HS-5 (cell line): Measurements from ENCODE around the gene ST6GALNAC1.
"Not testable (repeated sequence)": the region's sequence is repeated elsewhere in the genome, so short reads cannot be mapped to it uniquely, and the experiment has no call there.

Experiments
- DNase-seq: peaks from one replicate; pipeline ENCODE4 v3.0.0-alpha.2; 2012; ENCODE audit warnings: low read depth

The ST6GALNAC1 gene

DNA sequence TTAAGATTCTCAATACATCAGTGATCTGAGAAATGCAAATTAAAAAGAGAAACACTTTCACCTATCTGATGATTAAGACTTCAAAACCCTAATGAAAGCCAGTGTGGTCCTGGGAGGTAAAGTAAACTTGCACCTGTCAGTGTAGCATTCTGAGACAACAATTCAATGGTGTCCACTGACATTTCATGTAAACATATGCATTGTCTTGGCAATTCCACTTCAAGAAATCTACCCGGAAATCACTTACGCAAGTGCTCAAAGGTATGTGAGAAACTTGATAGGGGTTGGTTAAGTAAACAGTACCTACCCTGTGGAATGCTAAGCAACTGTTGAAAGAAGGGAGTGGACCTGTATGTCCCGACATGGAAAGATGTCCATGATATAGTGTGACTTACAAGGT lies 2.1 kb downstream of the ST6GALNAC1 start:
- no peak for DNase-seq

DNA sequence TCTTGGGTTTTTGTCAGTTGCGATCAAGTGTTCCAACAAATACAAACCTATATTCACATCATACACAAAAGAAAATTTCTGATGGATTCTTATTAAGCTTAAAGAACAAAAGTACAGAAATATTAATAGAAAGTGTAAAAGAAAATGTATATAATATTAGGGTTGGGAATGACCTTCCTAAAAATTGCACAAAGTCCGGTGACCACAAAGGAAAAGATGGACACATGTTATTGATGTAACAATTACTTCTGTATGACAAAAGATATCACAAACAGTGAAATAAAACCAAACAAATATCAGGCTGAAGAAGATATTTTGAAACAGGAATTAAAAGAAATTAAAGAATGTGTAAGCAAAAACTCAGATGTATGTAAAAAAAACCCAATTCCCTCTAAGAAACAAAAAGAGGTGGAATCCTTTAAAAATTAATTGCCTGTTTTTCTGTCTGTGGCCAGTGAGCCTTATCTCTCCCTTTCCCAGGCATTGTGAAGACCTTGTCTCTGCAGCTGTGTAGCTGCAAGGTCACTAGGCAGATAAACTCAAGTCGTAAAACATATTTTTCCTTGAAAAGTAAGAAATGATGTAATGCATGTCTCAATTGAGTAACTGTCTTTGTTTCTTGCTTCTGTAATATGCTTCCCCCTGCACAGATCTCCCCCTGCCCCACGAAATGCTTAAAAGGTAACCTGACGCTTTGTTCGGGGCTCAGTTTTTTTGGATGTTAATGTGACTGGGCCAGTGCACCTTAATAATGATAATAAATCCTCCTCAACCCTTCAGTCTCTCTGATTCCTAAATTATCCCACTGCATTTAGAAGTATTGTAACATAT lies 2.8 kb downstream of the ST6GALNAC1 start:
- DNase-seq: no peak

DNA sequence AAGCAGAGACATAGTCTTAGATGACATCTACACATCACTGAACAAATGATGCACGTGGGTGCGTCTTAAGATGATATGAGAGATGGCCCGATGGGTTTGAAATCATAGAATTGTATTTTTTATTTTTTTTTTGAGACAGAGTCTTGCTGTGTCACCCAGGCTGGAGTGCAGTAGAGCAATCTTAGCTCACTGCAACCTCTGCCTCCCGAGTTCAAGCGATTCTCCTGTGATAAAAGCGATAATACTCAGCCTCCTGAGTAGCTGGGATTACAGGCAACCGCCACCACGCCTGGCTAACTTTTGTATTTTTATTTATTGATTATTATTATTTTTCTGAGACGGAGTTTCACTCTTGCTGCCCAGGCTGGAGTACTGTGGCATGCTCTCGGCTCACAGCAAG lies 5.3 kb downstream of the ST6GALNAC1 start:
- no peak for DNase-seq

GRCh38 chr17:76636486-76637206 lies 6.9 kb downstream of the ST6GALNAC1 start:
- DNase-seq: not testable (repeated sequence)

DNA sequence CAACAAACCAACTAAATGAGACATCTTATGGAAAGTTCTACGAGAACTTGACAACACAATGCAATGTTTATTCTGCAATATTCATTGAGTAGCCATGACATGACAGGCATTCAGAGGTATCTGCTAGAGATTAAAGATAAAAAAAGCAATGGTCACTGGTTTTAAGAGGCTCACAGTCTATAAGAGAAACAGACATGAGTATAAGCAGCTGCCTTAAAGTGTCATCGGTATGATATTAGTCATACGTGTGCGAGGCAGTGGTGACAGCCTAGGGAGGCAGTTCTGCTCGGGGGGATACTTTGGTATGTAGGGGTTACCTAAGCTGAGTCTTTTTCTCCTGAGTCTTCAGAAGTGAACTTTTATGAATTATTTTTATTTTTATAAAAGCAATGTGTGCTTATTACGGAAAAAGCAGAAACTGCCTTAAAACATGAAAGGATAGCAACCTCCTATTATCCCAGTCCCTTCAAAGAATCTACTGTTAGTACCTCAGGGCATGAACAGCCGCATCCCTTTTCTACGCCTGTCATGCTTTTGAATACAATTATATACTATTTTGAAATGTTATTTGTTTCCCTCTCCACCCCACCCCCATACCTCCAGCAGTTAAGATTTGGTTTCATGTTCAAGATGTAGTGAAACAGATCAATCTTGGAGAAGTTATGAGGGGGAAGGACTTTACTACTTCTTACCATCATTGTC lies 7.7 kb downstream of the ST6GALNAC1 start:
- DNase-seq: no peak

DNA sequence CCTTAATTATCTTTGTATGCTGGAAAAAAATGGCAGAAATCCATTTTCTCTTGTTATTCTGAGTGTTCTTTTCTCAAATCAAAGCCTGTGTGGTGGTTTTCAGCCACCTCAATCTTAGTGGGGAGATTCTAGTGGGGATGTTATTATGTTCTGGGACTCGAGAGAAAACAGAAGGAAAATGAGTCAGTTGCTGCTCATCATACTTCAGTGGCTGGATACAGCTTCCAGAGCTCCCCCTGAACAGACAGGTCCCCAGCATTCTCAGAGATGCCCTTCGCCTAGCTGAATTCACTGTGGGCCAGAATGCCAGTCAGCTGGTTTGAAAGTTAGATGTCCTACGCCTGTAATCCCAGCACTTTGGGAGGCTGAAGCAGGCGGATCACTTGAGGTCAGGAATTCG lies 8.5 kb downstream of the ST6GALNAC1 start:
- no peak for DNase-seq

DNA sequence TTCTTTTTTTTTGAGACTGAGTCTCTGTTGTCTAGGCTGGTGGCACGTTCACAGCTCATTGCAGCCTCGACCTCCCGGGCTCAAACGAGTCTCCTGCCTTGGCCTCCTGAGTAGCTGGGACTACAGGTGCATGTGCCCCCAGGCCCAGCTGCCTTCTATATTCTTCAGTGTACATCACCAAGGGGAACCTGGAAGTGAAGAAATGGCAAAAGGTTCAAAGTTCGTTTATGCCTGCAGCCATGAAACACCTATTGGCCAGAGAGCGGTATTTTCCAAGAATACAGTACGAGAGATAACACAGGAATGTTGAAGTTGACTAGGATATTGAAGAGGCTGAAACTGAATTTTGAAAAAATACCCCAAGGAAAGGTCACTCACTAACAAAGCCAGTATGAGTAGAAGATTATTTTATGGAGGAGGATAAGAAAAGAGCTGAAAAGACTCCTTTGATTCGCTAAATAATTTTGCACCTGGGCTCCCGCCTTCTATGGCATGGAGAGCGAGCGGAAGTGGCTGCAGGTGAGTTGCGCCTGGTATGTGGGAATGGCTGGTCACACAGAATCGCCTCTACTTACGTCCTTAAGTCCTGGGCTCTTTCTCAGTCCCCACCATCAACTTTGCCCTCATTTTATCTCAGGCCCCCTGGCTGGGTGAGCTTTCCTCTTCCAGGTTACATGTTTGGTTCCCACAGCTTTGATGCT lies 9.8 kb downstream of the ST6GALNAC1 start:
- DNase-seq: no peak

- no peak for DNase-seq
Observed at GRCh38 chr17:76631821-76632565, 11.6 kb downstream of the ST6GALNAC1 start.

GRCh38 chr17:76630151-76630550 lies 13.4 kb downstream of the ST6GALNAC1 start:
- DNase-seq: no peak

DNA sequence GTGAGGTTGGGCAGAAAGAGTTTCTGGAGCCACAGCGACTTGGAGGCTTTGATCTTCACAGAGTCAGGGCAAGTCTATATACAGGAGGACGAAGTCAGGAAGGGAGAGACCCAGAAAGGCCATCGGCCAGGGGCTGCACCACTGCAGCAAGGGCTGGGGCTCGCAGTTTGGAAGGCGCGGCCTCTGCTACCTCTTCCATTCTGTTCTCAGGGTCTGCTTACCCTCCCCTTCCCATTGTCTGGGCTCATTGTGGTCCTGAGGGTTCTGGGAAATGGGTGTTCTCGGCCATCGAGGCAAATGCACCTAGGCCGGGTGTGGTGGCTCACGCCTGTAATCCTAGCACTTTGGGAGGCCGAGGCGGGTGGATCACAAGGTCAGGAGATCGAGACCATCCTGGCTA lies 16.0 kb downstream of the ST6GALNAC1 start:
- no peak for DNase-seq

- no peak for DNase-seq
Observed at GRCh38 chr17:76626442-76626841, 17.1 kb downstream of the ST6GALNAC1 start.

- no peak for DNase-seq
Observed at GRCh38 chr17:76625496-76625895, 18.1 kb downstream of the ST6GALNAC1 start.

GRCh38 chr17:76623271-76624146 lies 20.0 kb downstream of the ST6GALNAC1 start:
- no peak for DNase-seq

DNA sequence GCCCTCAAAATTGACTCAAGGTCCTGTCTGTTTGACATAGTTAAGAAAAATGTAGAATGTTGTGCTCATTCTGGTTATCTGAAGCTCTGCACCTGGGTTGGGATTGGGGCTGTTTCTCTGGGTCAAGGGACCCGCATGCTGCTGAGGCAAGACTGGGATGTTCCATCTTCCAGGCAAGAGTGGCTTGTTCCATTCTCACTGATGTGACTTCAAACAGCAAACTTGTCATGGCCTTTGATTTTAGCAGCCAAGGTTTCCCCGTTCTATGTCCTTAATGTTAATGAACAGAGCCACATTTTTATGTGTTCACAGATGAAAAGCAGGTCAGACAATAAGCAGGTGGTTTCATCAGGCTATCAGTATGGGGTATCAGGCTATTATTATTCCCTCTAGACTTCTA lies 25.7 kb downstream of the ST6GALNAC1 start:
- DNase-seq: no peak

GRCh38 chr17:76614912-76615617 lies 28.5 kb downstream of the ST6GALNAC1 start:
- no peak for DNase-seq

- not testable (repeated sequence) for DNase-seq
Observed at GRCh38 chr17:76614064-76614759, 29.3 kb downstream of the ST6GALNAC1 start.

DNA sequence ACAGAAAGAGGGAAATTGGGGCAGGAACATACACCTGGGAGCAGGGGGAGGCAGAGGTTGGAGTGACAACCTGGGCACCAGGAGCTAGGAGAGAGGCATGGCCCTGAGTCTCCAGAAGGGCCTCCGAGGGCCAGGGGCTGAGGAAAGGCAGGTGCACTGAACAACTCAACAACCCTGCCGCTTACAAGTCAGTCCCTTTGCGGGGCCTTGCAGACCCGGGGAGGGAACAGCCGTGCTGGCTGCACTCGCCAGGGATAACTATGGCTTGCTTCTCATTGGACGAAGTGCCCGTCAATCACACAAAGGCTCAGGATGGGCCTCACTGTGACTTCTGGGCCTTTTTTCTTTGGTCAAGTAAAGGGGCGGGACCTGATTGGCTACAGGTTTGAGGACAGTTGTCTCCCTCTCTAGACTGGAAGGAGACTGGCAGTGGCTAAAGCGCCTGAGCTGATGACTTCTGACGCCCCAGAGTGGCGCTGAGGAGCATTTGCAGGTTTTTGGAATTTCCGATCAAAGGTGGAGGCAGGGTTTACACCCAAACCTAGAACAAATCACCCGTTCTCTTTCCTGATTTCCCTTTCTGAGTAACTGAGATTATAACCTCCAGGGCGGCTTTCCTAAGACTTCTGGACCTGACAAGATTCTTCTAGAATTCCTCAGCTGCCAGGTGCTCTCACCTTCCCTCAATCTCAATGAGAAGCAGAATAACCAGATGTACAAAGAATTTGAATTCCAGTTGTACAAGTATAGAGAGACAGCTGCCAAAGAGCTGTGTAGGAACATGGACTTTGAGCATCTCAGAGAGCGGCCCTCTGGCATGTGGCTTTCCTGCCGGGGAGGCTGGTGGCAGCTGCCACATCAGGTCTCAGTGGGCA lies 30.3 kb downstream of the ST6GALNAC1 start:
- DNase-seq: no peak

DNA sequence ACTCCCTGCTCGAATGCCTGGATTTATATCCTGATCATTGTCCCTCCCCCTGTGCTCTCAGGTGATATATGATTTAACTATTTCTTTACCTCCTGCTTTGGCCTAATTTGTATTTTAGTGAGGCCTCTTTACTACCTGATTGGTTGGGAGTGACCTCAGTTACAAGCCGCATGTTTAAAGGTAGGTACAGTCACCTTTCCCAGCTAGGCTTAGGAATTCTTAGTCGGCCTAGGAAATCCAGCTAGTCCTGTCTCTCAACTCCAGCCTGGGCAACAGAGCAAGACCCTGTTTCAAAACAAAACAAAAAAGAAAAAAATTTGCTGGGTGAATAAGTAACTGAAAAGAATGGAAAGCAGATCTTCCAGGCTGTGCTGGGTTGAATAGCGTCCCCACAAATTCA lies 31.1 kb downstream of the ST6GALNAC1 start:
- no peak for DNase-seq
